Natural killer cell (primary cell): ENCODE results near the gene GPR34. TPM values are rescaled to one million over a fixed set of nuclear protein-coding genes. Genes with fewer than 3 reads are reported as not detected.

ENCODE experiments used
- ATAC-seq, 3 donors: fragments of 150-1000 bp in 2 of 3; fragments of 200-7000 bp in 1 of 3; cut with Tn5 transposase; 1 replicate in 1 of 3; 2 replicates in 2 of 3; pipeline ENCODE4 v1.10.0; 2021; ENCODE audit warnings: mild to moderate bottlenecking in 2 of 3, moderate library complexity in 2 of 3
- DNase-seq, 2 donors: peaks; one replicate each; pipeline versions ENCODE4 v3.0.0 to v3.0.0-alpha.2; 2013 to 2021; ENCODE audit warnings: mixed read lengths in 1 of 2
- H3K27ac ChIP-seq: one replicate; pipeline ENCODE4 v1.5.1; 2013; ENCODE audit warnings: mild to moderate bottlenecking, low read length
- H3K27me3 ChIP-seq: one replicate; pipeline ENCODE4 v1.6.1; 2013; ENCODE audit warnings: low read length; ENCODE audit not compliant: control insufficient read depth, insufficient read depth
- H3K36me3 ChIP-seq: one replicate; pipeline ENCODE4 v1.6.1; 2013; ENCODE audit warnings: low read length; ENCODE audit not compliant: control insufficient read depth, insufficient read depth
- H3K4me1 ChIP-seq: one replicate; pipeline ENCODE4 v1.6.1; 2013; ENCODE audit warnings: low read length; ENCODE audit not compliant: control insufficient read depth, insufficient read depth
- H3K4me3 ChIP-seq: one replicate; pipeline ENCODE4 v1.5.1; 2013; ENCODE audit warnings: low read length
- H3K9me3 ChIP-seq: one replicate; pipeline ENCODE4 v1.6.1; 2013; ENCODE audit warnings: low read length; ENCODE audit not compliant: control insufficient read depth, insufficient read depth
- H3K27ac Mint-ChIP-seq, 2 donors: one replicate each; pipeline ENCODE4 v1.8.0; 2022; ENCODE audit warnings: mild to moderate bottlenecking in 2 of 2, mixed read lengths in 2 of 2, moderate library complexity in 1 of 2
- H3K27me3 Mint-ChIP-seq, 2 donors: one replicate each; pipeline ENCODE4 v1.8.0; 2022; ENCODE audit warnings: low read depth in 2 of 2, mixed read lengths in 2 of 2
- H3K36me3 Mint-ChIP-seq: one replicate; pipeline ENCODE4 v1.8.0; 2022; ENCODE audit warnings: mixed read lengths
- H3K4me1 Mint-ChIP-seq, 2 donors: one replicate each; pipeline ENCODE4 v1.8.0; 2022; ENCODE audit warnings: mixed read lengths in 2 of 2
- H3K4me3 Mint-ChIP-seq: one replicate; pipeline ENCODE4 v1.8.0; 2022; ENCODE audit warnings: mild to moderate bottlenecking, moderate library complexity, mixed read lengths
- H3K9me3 Mint-ChIP-seq, 2 donors: one replicate each; pipeline ENCODE4 v1.8.0; 2022; ENCODE audit warnings: mixed read lengths in 2 of 2
- CTCF ChIP-seq: fragments of 200-600 bp; IDR thresholded peaks from one replicate; pipeline ENCODE4 v1.8.0; 2022; ENCODE audit warnings: antibody characterized with exemption
- WGBS: methylation state at CpG from one replicate; pipeline ENCODE4 v1.1.7; 2013; ENCODE audit warnings: missing lambda C conversion rate; ENCODE audit not compliant: insufficient coverage; 5-methylcytosine and 5-hydroxymethylcytosine counted together
- intact Hi-C: fragments of 100-400 bp; cut with micrococcal nuclease; formaldehyde crosslinking; loops from one replicate; pipeline ENCODE4 v1.14.2; 2022
- total RNA-seq, 4 donors: library from RNA; stranded (reverse); fragments of 120-200 nt in 1 of 4; gene quantifications; one replicate each; pipeline versions ENCODE4 v1.2.3 to v1.2.4, GENCODE V29; 2013 to 2022

Gene GPR34
- total RNA-seq, 3 donors from 2014 or later (not counting 1 experiment from before 2014, with no cell fraction given), result 0.61 to 6.0 (median 0.68) TPM

GRCh38 chrX:41695426-41695825, 6.7 kb downstream of the GPR34 start:
- Histone ChIP-seq H3K4me1 (peaks cover 17% of the 10 kb centered on the region), H3K4me3 (no peak overlapping the region), H3K9me3 (no peaks in the 10 kb centered on the region), H3K36me3 (no peaks in the 10 kb centered on the region), H3K27ac (no peak overlapping the region), H3K27me3 (no peaks in the 10 kb centered on the region)
- Mint-ChIP-seq H3K4me1 (peaks cover 27 to 33% of the 10 kb centered on the region in 2 donors), H3K36me3 (no peaks in the 10 kb centered on the region), H3K4me3 (no peak overlapping the region), H3K27me3 (peaks cover 0 to 26% of the 10 kb centered on the region in 2 donors), H3K27ac (peak overlapping the region in 1 of 2 donors; percentile 49), H3K9me3 (no peaks in the 10 kb centered on the region)
- intact Hi-C loops, result no loop called here
- peak in 2 of 3 donors; percentile 62 to 69 for ATAC-seq
- no peak for TF ChIP-seq CTCF
- DNase-seq, result peak in 1 of 2 donors; percentile 53
- WGBS, result 52% methylated on average over 4 of the region's 7 CpGs

- no peaks in the 10 kb centered on the region for H3K36me3 ChIP-seq
- Mint-ChIP-seq H3K27ac (peak overlapping the region in 1 of 2 donors; percentile 46), H3K9me3 (no peaks in the 10 kb centered on the region), H3K36me3 (no peaks in the 10 kb centered on the region), H3K4me3 (peak overlapping the region; percentile 47), H3K27me3 (peaks cover 15 to 35% of the 10 kb centered on the region in 2 donors), H3K4me1 (peaks cover 35 to 44% of the 10 kb centered on the region in 2 donors)
- H3K4me1 ChIP-seq, result peaks cover 21% of the 10 kb centered on the region
- H3K4me3 ChIP-seq, result no peak overlapping the region
- TF ChIP-seq CTCF, result no peak
- intact Hi-C loops, result no loop called here
- H3K27me3 ChIP-seq, result no peaks in the 10 kb centered on the region
- H3K27ac ChIP-seq, result no peak overlapping the region
- H3K9me3 ChIP-seq, result no peaks in the 10 kb centered on the region
- peak in 1 of 2 donors; percentile 10 for DNase-seq
- peak in 2 of 3 donors; percentile 38 to 87 for ATAC-seq
Measured at GRCh38 chrX:41703574-41704029, 14.8 kb downstream of the GPR34 start.

GRCh38 chrX:41705042-41705441, 16.3 kb downstream of the GPR34 start:
- no peak overlapping the region for H3K27ac Mint-ChIP-seq
- H3K27me3 ChIP-seq, result no peaks in the 10 kb centered on the region
- peaks cover 15 to 48% of the 10 kb centered on the region in 2 donors for H3K27me3 Mint-ChIP-seq
- peaks cover 21% of the 10 kb centered on the region for H3K4me1 ChIP-seq
- no peak for DNase-seq
- no peaks in the 10 kb centered on the region for H3K9me3 ChIP-seq
- no CpG with 5 or more reads among the region's 1 CpG for WGBS
- peaks cover 44% of the 10 kb centered on the region in 2 donors for H3K4me1 Mint-ChIP-seq
- no peak for TF ChIP-seq CTCF
- H3K27ac ChIP-seq, result no peak overlapping the region
- H3K9me3 Mint-ChIP-seq, result no peaks in the 10 kb centered on the region
- H3K36me3 ChIP-seq, result no peaks in the 10 kb centered on the region
- H3K4me3 Mint-ChIP-seq, result no peak overlapping the region
- intact Hi-C loops, result no loop called here
- no peak for ATAC-seq
- no peaks in the 10 kb centered on the region for H3K36me3 Mint-ChIP-seq
- H3K4me3 ChIP-seq, result no peak overlapping the region
